Measurements from ENCODE around the gene SLC16A1. TPM values are rescaled to one million over a fixed set of nuclear protein-coding genes. Genes with fewer than 3 reads are reported as not detected.

SLC16A1 gene
- total and polyA plus RNA-seq, 2 experiments from 2014 or later = 231 to 593 TPM

GRCh38 chr1:112902221-112902620, 53.8 kb downstream of the SLC16A1 start:
- Histone ChIP-seq H3K27ac (ENCODE audit: low read depth) (no peak overlapping the region; the same call in 1 of the 2 replicates), H3K9me2 (ENCODE audit: insufficient read depth) (no peaks in the 10 kb centered on the region), H4K20me1 (replicated peaks; ENCODE audit: insufficient read depth) (no peaks in the 10 kb centered on the region), H3K79me2 (replicated peaks; ENCODE audit: insufficient read depth) (no peaks in the 10 kb centered on the region), H3K4me3 (no peak overlapping the region), H3F3A (replicated peaks; ENCODE audit: low read depth) (peaks cover 7% of the 10 kb centered on the region; the same call in 1 of the 2 replicates), H3K4me2 (no peak overlapping the region), H3K4me1 (ENCODE audit: insufficient read depth) (peaks cover 39% of the 10 kb centered on the region), H3K36me3 (ENCODE audit: insufficient read depth) (peaks cover under 1% of the 10 kb centered on the region), H3K27me3 (ENCODE audit: insufficient read depth) (no peaks in the 10 kb centered on the region), H2AFZ (no peak overlapping the region)
- H3K27ac Mint-ChIP-seq = no peak overlapping the region
- H3K36me3 Mint-ChIP-seq (ENCODE audit: low read depth) = peaks cover 12% of the 10 kb centered on the region; the same call in 2 of the 3 replicates
- ATAC-seq (no peak), DNase-seq (ENCODE audit: low spot score) (no peak)
- H3K4me3 Mint-ChIP-seq = no peak overlapping the region
- TF ChIP-seq JUNB (IDR thresholded peaks at IDR 0.05; ENCODE audit: unreplicated experiment) = no peak
- no peak for TF ChIP-seq EZH2 (IDR thresholded peaks at IDR 0.05; ENCODE audit: low read depth, unreplicated experiment)
- TF ChIP-seq POLR2AphosphoS5 (IDR thresholded peaks at IDR 0.05; ENCODE audit: low read depth) = no peak
- no peak for TF ChIP-seq ZNF462 (CRISPR knock-in tag; IDR thresholded peaks at IDR 0.05)
- TF ChIP-seq ZNF114 (CRISPR knock-in tag; IDR thresholded peaks at IDR 0.05) = no peak
- no peak for TF ChIP-seq CREB1 (CRISPR knock-in tag; IDR thresholded peaks at IDR 0.05; ENCODE audit: low read depth)
- no peak for TF ChIP-seq EZH2phosphoT487 (IDR thresholded peaks at IDR 0.05; ENCODE audit: unreplicated experiment)
- no peak for TF ChIP-seq CTCF (conservative IDR thresholded peaks at IDR 0.05; ENCODE audit: low read depth in 2 of 2)
- TF ChIP-seq ETS1 (IDR thresholded peaks at IDR 0.05) = no peak
- peaks cover 38% of the 10 kb centered on the region for H3K4me1 Mint-ChIP-seq
- peaks cover 14% of the 10 kb centered on the region for H3K27me3 Mint-ChIP-seq (ENCODE audit: insufficient read depth, low read depth, poor library complexity)
- H3K9me3 Mint-ChIP-seq = peaks cover 12% of the 10 kb centered on the region

All from GM23338 (cell line).